Neural crest cell (in vitro differentiated cells): Measurements from ENCODE around the gene SNIP1. TPM values are rescaled to one million over a fixed set of nuclear protein-coding genes. Genes with fewer than 3 reads are reported as not detected.
A peak's percentile ranks its signal among the peaks of the same experiment; 100 is the strongest.
"Not testable (repeated sequence)": the region's sequence is repeated elsewhere in the genome, so short reads cannot be mapped to it uniquely, and the experiment has no call there.

Experiments
- DNase-seq: peaks from one replicate; pipeline ENCODE4 v3.0.0; 2021; ENCODE audit warnings: low read depth, mixed read lengths, low spot score
- H3K27ac Mint-ChIP-seq: one replicate; pipeline ENCODE4 v1.8.0; 2021; ENCODE audit warnings: mild to moderate bottlenecking, mixed read lengths; ENCODE audit not compliant: unreplicated experiment
- H3K27me3 Mint-ChIP-seq: 2 replicates; pipeline ENCODE4 v1.8.0; 2021; ENCODE audit warnings: low read depth, mild to moderate bottlenecking, mixed read lengths
- H3K36me3 Mint-ChIP-seq: 2 replicates; pipeline ENCODE4 v1.8.0; 2021; ENCODE audit warnings: low read depth, mild to moderate bottlenecking, mixed read lengths
- H3K4me1 Mint-ChIP-seq: 2 replicates; pipeline ENCODE4 v1.8.0; 2021; ENCODE audit warnings: mixed read lengths
- H3K4me3 Mint-ChIP-seq: one replicate; pipeline ENCODE4 v1.8.0; 2021; ENCODE audit warnings: mild to moderate bottlenecking, mixed read lengths
- H3K9me3 Mint-ChIP-seq: 2 replicates; pipeline ENCODE4 v1.8.0; 2021; ENCODE audit warnings: mixed read lengths
- total RNA-seq: library from RNA; stranded (reverse); gene quantifications from 2 replicates; pipeline ENCODE4 v1.2.1, GENCODE V29; 2021
- TF ChIP-seq, protein P1 (sequence below): fragments of 200-600 bp; sonication (generic); conservative IDR thresholded peaks from 2 replicates; pipeline ENCODE4 v1.5.0; 2021; ENCODE audit warnings: antibody characterized with exemption, mild to moderate bottlenecking

Gene SNIP1
- total RNA-seq, 1 donor from 2014 or later = 23.0 TPM

DNA sequence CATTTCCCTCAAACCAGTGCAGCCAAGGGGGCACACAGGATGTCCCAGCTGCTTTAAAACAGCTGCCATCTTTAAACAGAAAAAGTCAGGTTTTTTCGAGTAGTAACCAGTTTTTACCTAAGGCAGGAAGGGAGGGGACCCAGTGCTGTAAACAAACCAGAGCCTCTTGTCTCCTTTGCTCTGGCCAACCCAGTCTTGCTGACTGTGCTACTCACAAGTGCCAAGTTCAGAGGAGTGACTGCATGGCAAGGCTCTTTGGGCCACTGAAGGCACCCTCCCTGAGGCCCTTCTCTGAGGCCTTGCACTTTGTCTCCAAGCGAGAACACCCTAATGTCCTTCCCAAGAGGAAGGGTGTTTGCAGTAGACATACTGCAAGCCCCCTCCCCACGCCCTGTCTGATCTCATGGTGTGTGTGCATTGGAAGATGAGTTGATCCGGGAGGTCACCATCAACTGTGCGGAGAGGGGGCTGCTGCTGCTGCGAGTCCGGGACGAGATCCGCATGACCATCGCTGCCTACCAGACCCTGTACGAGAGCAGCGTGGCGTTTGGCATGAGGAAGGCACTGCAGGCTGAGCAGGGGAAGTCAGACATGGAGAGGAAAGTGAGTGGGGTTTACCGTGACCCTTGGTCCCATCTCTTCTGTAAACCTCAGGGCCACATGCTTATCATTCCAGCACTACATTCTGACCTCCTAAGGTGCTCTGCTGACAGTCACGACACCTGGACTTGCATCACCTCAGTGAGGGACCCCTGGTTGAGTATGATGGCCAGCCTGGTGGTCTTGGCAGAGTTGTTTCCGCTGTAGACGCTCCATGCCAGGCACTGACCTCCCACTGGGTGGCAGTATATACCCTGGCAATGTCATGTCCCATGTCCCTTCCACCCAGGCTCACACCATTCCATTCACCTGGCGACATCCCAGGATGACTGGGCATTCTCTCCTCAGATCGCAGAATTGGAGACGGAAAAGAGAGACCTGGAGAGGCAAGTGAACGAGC, 7.3 kb upstream of the SNIP1 start:
- H3K4me1 Mint-ChIP-seq = peaks cover 18% of the 10 kb centered on the region
- TF ChIP-seq, protein P1, sequence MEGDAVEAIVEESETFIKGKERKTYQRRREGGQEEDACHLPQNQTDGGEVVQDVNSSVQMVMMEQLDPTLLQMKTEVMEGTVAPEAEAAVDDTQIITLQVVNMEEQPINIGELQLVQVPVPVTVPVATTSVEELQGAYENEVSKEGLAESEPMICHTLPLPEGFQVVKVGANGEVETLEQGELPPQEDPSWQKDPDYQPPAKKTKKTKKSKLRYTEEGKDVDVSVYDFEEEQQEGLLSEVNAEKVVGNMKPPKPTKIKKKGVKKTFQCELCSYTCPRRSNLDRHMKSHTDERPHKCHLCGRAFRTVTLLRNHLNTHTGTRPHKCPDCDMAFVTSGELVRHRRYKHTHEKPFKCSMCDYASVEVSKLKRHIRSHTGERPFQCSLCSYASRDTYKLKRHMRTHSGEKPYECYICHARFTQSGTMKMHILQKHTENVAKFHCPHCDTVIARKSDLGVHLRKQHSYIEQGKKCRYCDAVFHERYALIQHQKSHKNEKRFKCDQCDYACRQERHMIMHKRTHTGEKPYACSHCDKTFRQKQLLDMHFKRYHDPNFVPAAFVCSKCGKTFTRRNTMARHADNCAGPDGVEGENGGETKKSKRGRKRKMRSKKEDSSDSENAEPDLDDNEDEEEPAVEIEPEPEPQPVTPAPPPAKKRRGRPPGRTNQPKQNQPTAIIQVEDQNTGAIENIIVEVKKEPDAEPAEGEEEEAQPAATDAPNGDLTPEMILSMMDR = peak; percentile 55
- H3K36me3 Mint-ChIP-seq = peaks cover 17% of the 10 kb centered on the region
- DNase-seq = no peak
- no peaks in the 10 kb centered on the region for H3K9me3 Mint-ChIP-seq
- peak overlapping the region; percentile 33 for H3K4me3 Mint-ChIP-seq
- H3K27ac Mint-ChIP-seq = no peak overlapping the region
- no peaks in the 10 kb centered on the region for H3K27me3 Mint-ChIP-seq

DNA sequence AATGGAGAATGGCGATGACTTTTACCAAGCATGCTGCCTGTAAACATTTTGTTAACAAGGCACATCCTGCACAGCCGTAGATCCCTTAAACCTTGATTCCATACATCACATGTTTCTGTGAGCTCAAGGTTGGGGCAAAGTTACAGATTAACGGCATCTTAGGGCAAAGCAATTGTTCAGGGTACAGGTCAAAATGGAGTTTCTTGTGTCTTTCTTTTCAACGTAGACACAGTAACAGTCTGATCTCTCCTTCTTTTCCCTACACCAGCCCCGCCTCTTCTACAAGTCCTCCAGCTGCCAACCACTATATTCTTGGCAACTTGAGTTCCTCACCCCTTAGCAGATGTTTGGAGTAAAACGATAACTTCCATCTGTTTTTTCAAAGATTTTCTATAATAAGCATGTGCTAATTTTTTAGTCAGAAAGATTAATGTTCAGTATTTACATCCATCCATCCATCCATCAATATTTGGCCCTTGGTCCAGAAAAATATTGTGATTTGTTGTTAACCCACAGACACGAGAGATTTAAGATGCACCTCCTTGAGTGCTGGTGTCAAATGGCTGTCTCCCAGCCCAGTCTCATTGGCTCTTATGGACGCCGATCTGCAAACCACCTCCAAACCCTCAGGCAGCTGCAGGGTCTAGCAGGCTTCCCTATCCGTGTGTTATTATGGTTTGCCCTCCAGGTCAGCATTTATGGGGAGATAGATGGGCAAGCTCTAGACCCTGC, 6.5 kb upstream of the SNIP1 start:
- Mint-ChIP-seq H3K9me3 (no peaks in the 10 kb centered on the region), H3K4me1 (peaks cover 21% of the 10 kb centered on the region), H3K27ac (no peak overlapping the region), H3K4me3 (peak overlapping the region; percentile 33), H3K36me3 (peaks cover 16% of the 10 kb centered on the region), H3K27me3 (no peaks in the 10 kb centered on the region)
- TF ChIP-seq, protein P1 = no peak
- no peak for DNase-seq

DNA sequence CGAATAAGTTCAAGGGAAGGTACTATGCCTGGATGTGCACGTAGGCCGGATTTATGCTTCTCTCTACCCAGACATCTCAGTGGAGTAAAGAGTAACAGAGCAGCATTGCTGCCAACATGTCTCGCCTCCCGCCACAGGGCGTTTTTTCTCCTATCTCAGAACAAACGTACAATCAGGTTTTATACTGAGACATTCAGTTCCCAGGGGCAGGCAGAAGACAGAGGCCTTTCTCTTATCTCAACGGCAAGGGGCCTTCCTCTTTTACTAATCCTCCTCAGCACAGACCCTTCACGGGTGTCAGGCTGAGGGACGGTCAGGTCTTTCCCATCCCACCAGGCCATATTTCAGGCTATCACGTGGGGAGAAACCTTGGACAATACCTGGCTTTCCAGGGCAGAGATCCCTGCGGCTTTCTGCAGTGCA, 5.9 kb upstream of the SNIP1 start:
- Mint-ChIP-seq H3K4me3 (peak overlapping the region; percentile 28), H3K4me1 (peaks cover 21% of the 10 kb centered on the region), H3K36me3 (peaks cover 14% of the 10 kb centered on the region)
- DNase-seq, H3K27me3 Mint-ChIP-seq, H3K27ac Mint-ChIP-seq, H3K9me3 Mint-ChIP-seq: not testable (repeated sequence)

DNA sequence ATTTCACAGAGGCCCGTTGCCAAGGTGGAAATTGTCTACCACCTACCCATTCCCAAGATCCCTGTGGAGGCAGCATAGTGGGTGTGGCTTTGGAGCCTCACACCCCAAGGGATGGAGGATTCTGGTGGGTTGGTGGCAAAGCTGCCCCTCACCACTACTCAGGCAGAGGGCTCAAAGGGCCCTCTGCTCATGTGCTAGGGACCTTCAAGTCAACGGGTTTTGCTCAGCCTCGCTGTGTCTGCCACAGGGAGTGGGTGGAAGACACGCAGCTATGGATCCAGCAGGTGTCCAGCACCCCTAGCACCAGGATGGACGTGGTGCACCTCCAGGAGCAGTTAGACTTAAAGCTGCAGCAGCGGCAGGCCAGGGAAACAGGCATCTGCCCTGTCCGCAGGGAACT, 5.0 kb upstream of the SNIP1 start:
- H3K36me3 Mint-ChIP-seq = peaks cover 14% of the 10 kb centered on the region
- no peaks in the 10 kb centered on the region for H3K9me3 Mint-ChIP-seq
- H3K27ac Mint-ChIP-seq = no peak overlapping the region
- peaks cover 24% of the 10 kb centered on the region for H3K4me1 Mint-ChIP-seq
- no peak for DNase-seq
- TF ChIP-seq, protein P1 = no peak
- H3K27me3 Mint-ChIP-seq = no peaks in the 10 kb centered on the region
- peak overlapping the region; percentile 97 for H3K4me3 Mint-ChIP-seq

DNA sequence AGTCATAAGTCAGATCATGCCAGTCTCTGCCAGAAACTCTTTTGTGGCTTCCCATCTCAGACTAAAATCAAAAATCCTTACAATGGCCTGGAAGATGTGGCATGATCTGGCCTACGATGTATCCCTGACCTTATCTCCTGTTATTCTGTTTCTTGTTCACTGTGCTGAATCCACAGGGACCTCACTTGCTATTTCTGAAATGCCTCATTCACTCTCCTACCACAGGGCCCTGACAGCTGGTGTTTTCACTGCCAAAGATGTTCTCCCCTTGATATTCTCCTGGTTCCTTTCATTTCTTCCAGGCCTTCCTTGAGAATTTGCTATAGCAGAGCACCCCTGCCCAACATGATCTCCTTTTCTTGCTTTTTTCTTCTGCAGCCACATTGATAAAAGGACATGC, 4.3 kb upstream of the SNIP1 start:
- H3K4me3 Mint-ChIP-seq = peak overlapping the region; percentile 97
- TF ChIP-seq, protein P1 = no peak
- no peak for DNase-seq
- H3K27ac Mint-ChIP-seq = no peak overlapping the region
- H3K36me3 Mint-ChIP-seq = peaks cover 14% of the 10 kb centered on the region
- no peaks in the 10 kb centered on the region for H3K9me3 Mint-ChIP-seq
- H3K4me1 Mint-ChIP-seq = peaks cover 29% of the 10 kb centered on the region
- H3K27me3 Mint-ChIP-seq = no peaks in the 10 kb centered on the region
